Caco-2 (cell line): ENCODE data around the gene PPL. TPM values are rescaled to one million over a fixed set of nuclear protein-coding genes. Genes with fewer than 3 reads are reported as not detected.
"Not testable (repeated sequence)": the region's sequence is repeated elsewhere in the genome, so short reads cannot be mapped to it uniquely, and the experiment has no call there.

Experiments used
- BruUV-seq: library from RNA; stranded (reverse); fragments of 400-500 nt; replicated peaks from 2 replicates; lab custom pipeline; 2021; lab: Mats Ljungman, UMichigan
- CTCF ChIA-PET: fragments of 300-600 bp; sonication (Branson Sonifier 250); formaldehyde crosslinking; loops from one replicate; lab custom pipeline; 2022; ENCODE audit warnings: antibody characterized with exemption; lab: Charles Lee
- POLR2A ChIA-PET: fragments of 300-600 bp; sonication (Branson Sonifier 250); formaldehyde crosslinking; loops from one replicate; lab custom pipeline; 2022; ENCODE audit warnings: antibody characterized with exemption; lab: Charles Lee
- DNase-seq, 2 experiments: peaks; one replicate each; pipeline versions ENCODE4 v3.0.0 to v3.0.0-alpha.2; 2020 to 2022
- H3K27me3 ChIP-seq: replicated peaks from 2 replicates; pipeline ENCODE4 v1.6.0; 2011; ENCODE audit warnings: low read length; ENCODE audit not compliant: control insufficient read depth, insufficient read depth
- H3K36me3 ChIP-seq: 2 replicates; pipeline ENCODE4 v1.5.1; 2011; ENCODE audit warnings: low read length; ENCODE audit not compliant: control insufficient read depth, insufficient read depth
- H3K4me1 ChIP-seq: fragments of 250-450 bp; sonication (Bioruptor Pico); 2 replicates; pipeline ENCODE4 v1.5.1; 2020; ENCODE audit warnings: mild to moderate bottlenecking
- H3K4me3 ChIP-seq: 2 replicates; pipeline ENCODE4 v1.5.1; 2011; ENCODE audit warnings: low read depth, mild to moderate bottlenecking, control low read depth, low read length
- H3K9me3 ChIP-seq: fragments of 250-450 bp; sonication (Bioruptor Pico); 2 replicates; pipeline ENCODE4 v1.5.1; 2020; ENCODE audit warnings: mild to moderate bottlenecking, moderate library complexity
- H3K27ac Mint-ChIP-seq: one replicate; pipeline ENCODE4 v1.8.0; 2022; ENCODE audit warnings: mixed read lengths; ENCODE audit not compliant: unreplicated experiment
- H3K27me3 Mint-ChIP-seq: one replicate; pipeline ENCODE4 v1.8.0; 2022; ENCODE audit warnings: mixed read lengths; ENCODE audit not compliant: insufficient read depth, unreplicated experiment
- H3K36me3 Mint-ChIP-seq: one replicate; pipeline ENCODE4 v1.8.0; 2022; ENCODE audit warnings: mild to moderate bottlenecking, mixed read lengths; ENCODE audit not compliant: insufficient read depth, unreplicated experiment
- H3K4me1 Mint-ChIP-seq: one replicate; pipeline ENCODE4 v1.8.0; 2022; ENCODE audit warnings: low read depth, mixed read lengths; ENCODE audit not compliant: unreplicated experiment
- H3K4me3 Mint-ChIP-seq: one replicate; pipeline ENCODE4 v1.8.0; 2022; ENCODE audit warnings: mild to moderate bottlenecking, moderate library complexity, mixed read lengths; ENCODE audit not compliant: unreplicated experiment
- H3K9me3 Mint-ChIP-seq: one replicate; pipeline ENCODE4 v1.8.0; 2022; ENCODE audit warnings: mixed read lengths; ENCODE audit not compliant: unreplicated experiment
- intact Hi-C: fragments of 100-400 bp; cut with micrococcal nuclease; formaldehyde crosslinking; loops from one replicate; pipeline ENCODE4 v1.10.0; 2022; ENCODE audit not compliant: unreplicated experiment
- total RNA-seq: library from RNA; stranded (reverse); gene quantifications from 2 replicates; pipeline ENCODE4 v1.2.3, GENCODE V29; 2022
- TF ChIP-seq, protein P1 (sequence below), 2 experiments: fragments of 200-600 bp in 1 of 2; IDR thresholded peaks; 1 replicate in 1 of 2; 2 replicates in 1 of 2; pipeline versions ENCODE4 v1.5.1 to v1.8.0; 2011 to 2022; ENCODE audit warnings: antibody characterized with exemption in 1 of 2, control low read depth in 1 of 2, inconsistent platforms in 1 of 2, low read depth in 1 of 2, low read length in 1 of 2, mild to moderate bottlenecking in 1 of 2, moderate library complexity in 1 of 2; ENCODE audit not compliant: insufficient read depth in 1 of 2, severe bottlenecking in 1 of 2, unreplicated experiment in 1 of 2

Gene PPL
- total RNA-seq, 1 experiment from 2014 or later = 68.1 TPM

DNA sequence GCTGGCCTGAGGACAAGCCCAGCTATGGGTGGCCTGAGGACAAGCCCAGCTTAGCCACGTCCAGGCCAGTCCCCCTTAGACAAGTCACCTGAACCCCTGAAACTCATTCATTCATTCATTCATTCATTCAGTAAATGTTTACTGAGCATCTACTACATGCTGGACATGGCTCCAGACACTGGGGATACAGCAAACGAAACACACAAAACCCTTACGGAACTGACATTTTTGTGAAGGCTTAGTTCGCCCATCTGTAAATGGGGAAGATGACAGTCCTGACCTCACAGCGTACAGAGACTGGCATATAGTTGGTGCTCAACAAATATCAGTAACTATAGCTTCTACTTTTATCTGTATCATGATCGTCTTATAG lies 37.5 kb downstream of the PPL start:
- ChIA-PET POLR2A (no interaction called here), CTCF (no interaction called here)
- H3K9me3 Mint-ChIP-seq = no peaks in the 10 kb centered on the region
- DNase-seq = no peak
- no peak overlapping the region for H3K27ac Mint-ChIP-seq
- no peaks in the 10 kb centered on the region for H3K4me1 Mint-ChIP-seq
- Histone ChIP-seq H3K4me1 (no peaks in the 10 kb centered on the region), H3K36me3 (peaks cover 8% of the 10 kb centered on the region), H3K9me3 (no peaks in the 10 kb centered on the region), H3K27me3 (no peaks in the 10 kb centered on the region), H3K4me3 (no peak overlapping the region)
- H3K27me3 Mint-ChIP-seq = no peaks in the 10 kb centered on the region
- intact Hi-C loops = no loop called here
- TF ChIP-seq, protein P1, sequence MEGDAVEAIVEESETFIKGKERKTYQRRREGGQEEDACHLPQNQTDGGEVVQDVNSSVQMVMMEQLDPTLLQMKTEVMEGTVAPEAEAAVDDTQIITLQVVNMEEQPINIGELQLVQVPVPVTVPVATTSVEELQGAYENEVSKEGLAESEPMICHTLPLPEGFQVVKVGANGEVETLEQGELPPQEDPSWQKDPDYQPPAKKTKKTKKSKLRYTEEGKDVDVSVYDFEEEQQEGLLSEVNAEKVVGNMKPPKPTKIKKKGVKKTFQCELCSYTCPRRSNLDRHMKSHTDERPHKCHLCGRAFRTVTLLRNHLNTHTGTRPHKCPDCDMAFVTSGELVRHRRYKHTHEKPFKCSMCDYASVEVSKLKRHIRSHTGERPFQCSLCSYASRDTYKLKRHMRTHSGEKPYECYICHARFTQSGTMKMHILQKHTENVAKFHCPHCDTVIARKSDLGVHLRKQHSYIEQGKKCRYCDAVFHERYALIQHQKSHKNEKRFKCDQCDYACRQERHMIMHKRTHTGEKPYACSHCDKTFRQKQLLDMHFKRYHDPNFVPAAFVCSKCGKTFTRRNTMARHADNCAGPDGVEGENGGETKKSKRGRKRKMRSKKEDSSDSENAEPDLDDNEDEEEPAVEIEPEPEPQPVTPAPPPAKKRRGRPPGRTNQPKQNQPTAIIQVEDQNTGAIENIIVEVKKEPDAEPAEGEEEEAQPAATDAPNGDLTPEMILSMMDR (IDR thresholded peaks at IDR 0.05; ENCODE audit: insufficient read depth in 1 of 2, low read depth in 1 of 2, low read length in 1 of 2, severe bottlenecking in 1 of 2, unreplicated experiment in 1 of 2) = no peak
- peaks cover 70% of the 10 kb centered on the region for H3K36me3 Mint-ChIP-seq
- no peak overlapping the region for H3K4me3 Mint-ChIP-seq
- BruUV-seq = no TSS peak

DNA sequence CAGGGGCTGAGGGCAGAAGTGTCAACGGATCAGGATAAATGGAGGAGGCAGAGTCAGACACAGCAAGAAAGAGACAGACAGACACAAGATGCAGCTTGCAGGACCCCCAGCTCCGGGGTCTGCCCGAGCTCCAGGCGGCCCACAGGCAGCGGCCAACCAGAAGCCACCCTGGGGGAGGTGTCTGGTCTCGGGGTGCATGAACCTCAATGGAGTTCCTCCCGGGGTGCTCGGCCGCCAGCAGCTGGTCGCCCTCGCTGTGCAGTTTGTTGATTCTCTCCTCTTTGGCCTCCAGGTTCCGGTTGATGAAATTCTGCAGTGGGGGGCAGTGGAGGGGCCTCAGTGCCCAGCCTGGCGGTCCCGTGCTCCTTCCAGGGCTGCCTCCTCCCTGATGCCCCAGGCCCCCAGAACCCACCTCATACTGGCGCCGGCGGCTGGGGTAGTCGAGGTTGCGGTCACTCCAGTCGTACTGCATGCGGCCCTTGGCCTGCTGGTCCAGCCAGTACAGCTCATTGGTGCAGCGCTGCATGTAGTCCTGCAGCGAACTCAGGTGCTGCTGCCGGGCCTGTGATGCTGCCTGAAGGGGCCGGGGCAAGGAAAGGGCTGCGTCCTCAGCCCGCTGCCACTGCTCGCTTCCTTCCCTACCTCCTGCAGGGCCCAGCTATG lies 38.0 kb downstream of the PPL start:
- H3K4me1 Mint-ChIP-seq = no peaks in the 10 kb centered on the region
- H3K9me3 Mint-ChIP-seq = no peaks in the 10 kb centered on the region

DNA sequence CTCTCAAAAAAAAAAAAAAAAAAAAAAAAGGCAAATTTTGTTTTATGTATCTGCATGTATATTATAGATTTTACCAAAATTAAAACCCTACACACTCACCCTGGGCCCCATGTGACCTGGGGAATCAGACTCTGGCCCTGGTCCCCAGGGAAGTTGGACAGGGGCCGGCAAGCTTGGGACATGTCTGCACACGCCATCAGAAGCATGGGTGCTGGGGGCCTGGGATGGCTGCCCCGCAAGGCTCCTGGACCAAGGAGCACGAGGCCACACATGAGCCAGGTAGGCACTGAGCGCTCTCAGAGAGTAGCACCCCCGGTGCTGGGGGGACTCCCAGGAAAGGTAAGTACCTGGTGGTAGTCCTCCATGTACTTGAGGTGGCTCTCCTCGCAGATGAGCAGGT lies 39.6 kb downstream of the PPL start:
- no peak for DNase-seq
- H3K4me3 ChIP-seq = no peak overlapping the region
- H3K36me3 ChIP-seq = peaks cover 6% of the 10 kb centered on the region
- H3K27me3 Mint-ChIP-seq = no peaks in the 10 kb centered on the region
- TF ChIP-seq, protein P1 (IDR thresholded peaks at IDR 0.05; ENCODE audit: insufficient read depth in 1 of 2, low read depth in 1 of 2, low read length in 1 of 2, severe bottlenecking in 1 of 2, unreplicated experiment in 1 of 2) = no peak
- no peaks in the 10 kb centered on the region for H3K4me1 ChIP-seq
- no TSS peak for BruUV-seq
- H3K9me3 ChIP-seq = no peaks in the 10 kb centered on the region
- no peaks in the 10 kb centered on the region for H3K4me1 Mint-ChIP-seq
- CTCF ChIA-PET = no interaction called here
- intact Hi-C loops = no loop called here
- no peaks in the 10 kb centered on the region for H3K27me3 ChIP-seq
- POLR2A ChIA-PET = no interaction called here
- H3K4me3 Mint-ChIP-seq = no peak overlapping the region
- H3K9me3 Mint-ChIP-seq = no peaks in the 10 kb centered on the region
- H3K27ac Mint-ChIP-seq = no peak overlapping the region
- peaks cover 67% of the 10 kb centered on the region for H3K36me3 Mint-ChIP-seq

More for the DNA sequence above, 38.0 kb downstream of the PPL start:
- Histone ChIP-seq H3K4me1 (no peaks in the 10 kb centered on the region), H3K36me3 (peaks cover 8% of the 10 kb centered on the region), H3K4me3 (no peak overlapping the region), H3K9me3 (no peaks in the 10 kb centered on the region), H3K27me3 (no peaks in the 10 kb centered on the region)
- intact Hi-C loops = no loop called here
- no peaks in the 10 kb centered on the region for H3K27me3 Mint-ChIP-seq
- H3K4me3 Mint-ChIP-seq = no peak overlapping the region
- ChIA-PET CTCF (no interaction called here), POLR2A (no interaction called here)
- no TSS peak for BruUV-seq
- no peak for DNase-seq
- H3K36me3 Mint-ChIP-seq = peaks cover 65% of the 10 kb centered on the region
- H3K27ac Mint-ChIP-seq = no peak overlapping the region
- TF ChIP-seq, protein P1 (IDR thresholded peaks at IDR 0.05; ENCODE audit: insufficient read depth in 1 of 2, low read depth in 1 of 2, low read length in 1 of 2, severe bottlenecking in 1 of 2, unreplicated experiment in 1 of 2) = no peak

DNA sequence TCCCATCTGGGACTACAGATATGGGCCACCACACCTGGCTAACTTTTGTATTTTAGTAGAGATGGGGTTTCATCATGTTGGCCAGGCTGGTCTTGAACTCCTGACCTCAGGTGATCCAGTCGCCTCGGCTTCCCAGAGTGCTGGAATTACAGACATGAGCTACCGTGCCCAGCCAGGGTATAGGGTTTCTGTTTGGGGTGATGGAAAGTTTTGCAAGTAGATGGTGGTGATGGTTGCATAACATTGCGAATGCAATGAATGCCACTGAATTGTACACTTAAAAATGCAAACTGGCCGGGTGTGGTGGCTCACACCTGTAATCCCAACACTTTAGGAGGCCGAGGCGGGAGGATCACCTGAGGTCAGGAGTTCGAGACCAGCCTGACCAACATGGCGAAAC lies 40.2 kb downstream of the PPL start:
- BruUV-seq, H3K9me3 ChIP-seq, H3K27ac Mint-ChIP-seq, POLR2A ChIA-PET, CTCF ChIA-PET, H3K4me3 ChIP-seq, H3K4me1 ChIP-seq, H3K27me3 ChIP-seq, H3K4me1 Mint-ChIP-seq, H3K27me3 Mint-ChIP-seq, H3K36me3 ChIP-seq, intact Hi-C loops, H3K9me3 Mint-ChIP-seq, DNase-seq, H3K4me3 Mint-ChIP-seq: not testable (repeated sequence)
- H3K36me3 Mint-ChIP-seq = peaks cover 70% of the 10 kb centered on the region
